ENCODE results near the gene CSNK1A1.

DNA sequence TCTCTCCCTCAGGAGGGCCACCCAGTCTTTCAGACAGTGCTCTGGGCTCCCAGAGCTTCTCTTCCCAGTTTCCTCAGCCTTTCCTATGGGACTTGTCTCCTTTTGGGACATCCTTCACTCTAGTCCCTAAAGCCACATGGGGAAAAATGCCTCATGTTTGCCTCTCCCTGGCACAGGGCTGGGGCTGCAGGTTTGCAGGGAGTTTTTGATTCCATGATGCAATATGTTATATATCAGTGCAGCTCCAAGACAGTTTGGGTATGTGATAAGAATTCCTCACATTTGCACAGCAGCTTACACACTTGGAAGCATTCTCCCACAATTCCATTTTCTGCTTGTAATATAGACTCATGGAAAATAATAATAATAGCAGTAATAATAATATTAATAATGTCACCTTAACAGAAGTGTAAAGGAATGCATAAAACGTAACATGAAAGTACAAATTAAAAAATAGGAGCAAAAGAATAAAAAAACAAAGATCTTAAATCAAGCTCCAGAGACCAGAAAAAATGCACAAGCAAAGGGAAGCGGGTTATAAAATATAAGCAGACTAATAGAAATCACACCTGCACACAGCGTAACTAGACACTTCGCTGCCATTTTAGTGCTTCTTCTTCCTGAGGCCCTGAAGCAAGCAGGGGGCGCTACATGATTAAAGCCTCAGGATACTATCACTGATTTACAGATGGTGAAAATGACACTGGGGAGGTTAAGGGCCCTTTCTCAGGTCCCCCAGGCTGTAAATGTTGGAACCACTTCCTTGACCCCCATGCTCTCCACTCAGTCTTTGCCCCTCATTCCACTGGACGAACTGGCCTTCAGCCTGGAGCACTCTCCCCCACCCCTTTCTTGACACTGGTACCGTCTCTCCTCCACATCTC, 102.2 kb downstream of the CSNK1A1 start:
- TF ChIP-seq POLR2AphosphoS5 (IDR thresholded peaks at IDR 0.05; ENCODE audit: low read depth, low read length) (no peak), SIN3A (IDR thresholded peaks at IDR 0.05; ENCODE audit: borderline replicate concordance, insufficient read depth, low read length) (no peak), TAF1 (IDR thresholded peaks at IDR 0.05; ENCODE audit: borderline replicate concordance, insufficient read depth, low read length) (no peak)
- TF ChIP-seq, protein P1, sequence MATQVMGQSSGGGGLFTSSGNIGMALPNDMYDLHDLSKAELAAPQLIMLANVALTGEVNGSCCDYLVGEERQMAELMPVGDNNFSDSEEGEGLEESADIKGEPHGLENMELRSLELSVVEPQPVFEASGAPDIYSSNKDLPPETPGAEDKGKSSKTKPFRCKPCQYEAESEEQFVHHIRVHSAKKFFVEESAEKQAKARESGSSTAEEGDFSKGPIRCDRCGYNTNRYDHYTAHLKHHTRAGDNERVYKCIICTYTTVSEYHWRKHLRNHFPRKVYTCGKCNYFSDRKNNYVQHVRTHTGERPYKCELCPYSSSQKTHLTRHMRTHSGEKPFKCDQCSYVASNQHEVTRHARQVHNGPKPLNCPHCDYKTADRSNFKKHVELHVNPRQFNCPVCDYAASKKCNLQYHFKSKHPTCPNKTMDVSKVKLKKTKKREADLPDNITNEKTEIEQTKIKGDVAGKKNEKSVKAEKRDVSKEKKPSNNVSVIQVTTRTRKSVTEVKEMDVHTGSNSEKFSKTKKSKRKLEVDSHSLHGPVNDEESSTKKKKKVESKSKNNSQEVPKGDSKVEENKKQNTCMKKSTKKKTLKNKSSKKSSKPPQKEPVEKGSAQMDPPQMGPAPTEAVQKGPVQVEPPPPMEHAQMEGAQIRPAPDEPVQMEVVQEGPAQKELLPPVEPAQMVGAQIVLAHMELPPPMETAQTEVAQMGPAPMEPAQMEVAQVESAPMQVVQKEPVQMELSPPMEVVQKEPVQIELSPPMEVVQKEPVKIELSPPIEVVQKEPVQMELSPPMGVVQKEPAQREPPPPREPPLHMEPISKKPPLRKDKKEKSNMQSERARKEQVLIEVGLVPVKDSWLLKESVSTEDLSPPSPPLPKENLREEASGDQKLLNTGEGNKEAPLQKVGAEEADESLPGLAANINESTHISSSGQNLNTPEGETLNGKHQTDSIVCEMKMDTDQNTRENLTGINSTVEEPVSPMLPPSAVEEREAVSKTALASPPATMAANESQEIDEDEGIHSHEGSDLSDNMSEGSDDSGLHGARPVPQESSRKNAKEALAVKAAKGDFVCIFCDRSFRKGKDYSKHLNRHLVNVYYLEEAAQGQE (IDR thresholded peaks at IDR 0.05; ENCODE audit: insufficient read depth in 1 of 2, low read depth in 2 of 2, low read length in 2 of 2): no peak

Measured in PFSK-1 (cell line).